ENCODE data around the gene FNDC3B. TPM values are rescaled to one million over a fixed set of nuclear protein-coding genes. Genes with fewer than 3 reads are reported as not detected.

Gene FNDC3B
- total RNA-seq, 5 donors from 2014 or later (not counting 1 experiment from before 2014, with no cell fraction given), result 18.1 to 46.5 (median 23.5) TPM

GRCh38 chr3:172129850-172130716, 90.7 kb downstream of the FNDC3B start:
- DNase-seq, result peak in 31 of 35 experiments; percentile 10 to 71 (median 39)
- H3K4me3 ChIP-seq (ENCODE audit: control insufficient read depth in 1 of 2, extremely low read depth in 1 of 2, low read length in 1 of 2), result no peak overlapping the region
- H3K27me3 Mint-ChIP-seq, result no peaks in the 10 kb centered on the region
- peak overlapping the region; percentile 76 for H3K27ac ChIP-seq (ENCODE audit: low read length)
- CTCF ChIA-PET, result no interaction called here
- peak overlapping the region; percentile 9 to 79 for H3K27ac Mint-ChIP-seq
- no peaks in the 10 kb centered on the region for H3K27me3 ChIP-seq (replicated peaks in 1 of 2; ENCODE audit: control insufficient read depth in 2 of 2, extremely low read depth in 1 of 2, insufficient read depth in 2 of 2, low read length in 1 of 2)
- H3K9me3 Mint-ChIP-seq, result no peaks in the 10 kb centered on the region
- peak; percentile 48 to 73 (median 57) for ATAC-seq (replicated peaks in 1 of 4)
- H3K4me1 ChIP-seq (ENCODE audit: control insufficient read depth in 1 of 2, extremely low read depth in 1 of 2, insufficient read depth in 2 of 2, low read length in 2 of 2), result peaks cover 2 to 17% of the 10 kb centered on the region in 2 experiments
- peak overlapping the region in 2 of 3 donors; percentile 4 to 29 for H3K4me3 Mint-ChIP-seq
- POLR2A ChIA-PET, result interaction anchor here in 1 of 2 donors (0.6 to 1.6 kb wide), 2 partner anchors 12 to 535 kb away, joined by 3 to 5 read pairs; no protein-coding TSS in a partner anchor
- H3K4me1 Mint-ChIP-seq, result peaks cover 54 to 65% (median 55%) of the 10 kb centered on the region in 3 donors
- WGBS (ENCODE audit: insufficient coverage), result 52% methylated on average over 9 of the region's 16 CpGs
- no peaks in the 10 kb centered on the region for H3K36me3 ChIP-seq (ENCODE audit: control insufficient read depth in 2 of 2, extremely low read depth in 1 of 2, insufficient read depth in 1 of 2, low read length in 1 of 2)
- peaks cover 24% of the 10 kb centered on the region for H3K36me3 Mint-ChIP-seq
- H3K9me3 ChIP-seq, result no peaks in the 10 kb centered on the region

- Mint-ChIP-seq H3K4me3 (peak overlapping the region in 1 of 3 donors; percentile 29), H3K4me1 (peaks cover 55 to 71% (median 61%) of the 10 kb centered on the region in 3 donors), H3K9me3 (no peaks in the 10 kb centered on the region), H3K27ac (peak overlapping the region in 1 of 2 donors; percentile 79), H3K27me3 (no peaks in the 10 kb centered on the region), H3K36me3 (peaks cover 19% of the 10 kb centered on the region)
- H3K4me1 ChIP-seq (ENCODE audit: control insufficient read depth in 1 of 2, extremely low read depth in 1 of 2, insufficient read depth in 2 of 2, low read length in 2 of 2), result peaks cover 2 to 20% of the 10 kb centered on the region in 2 experiments
- no peaks in the 10 kb centered on the region for H3K9me3 ChIP-seq
- DNase-seq (no peak), ATAC-seq (replicated peaks in 1 of 4) (no peak)
- no peaks in the 10 kb centered on the region for H3K36me3 ChIP-seq (ENCODE audit: control insufficient read depth in 2 of 2, extremely low read depth in 1 of 2, insufficient read depth in 1 of 2, low read length in 1 of 2)
- no peaks in the 10 kb centered on the region for H3K27me3 ChIP-seq (replicated peaks in 1 of 2; ENCODE audit: control insufficient read depth in 2 of 2, extremely low read depth in 1 of 2, insufficient read depth in 2 of 2, low read length in 1 of 2)
- POLR2A ChIA-PET, result interaction anchor here (0.7 to 1.6 kb wide), 2 partner anchors 11 to 75 kb away, joined by 5 read pairs; no protein-coding TSS in a partner anchor
- no CpG with 5 or more reads among the region's 2 CpGs for WGBS (ENCODE audit: insufficient coverage)
- no peak overlapping the region for H3K4me3 ChIP-seq (ENCODE audit: control insufficient read depth in 1 of 2, extremely low read depth in 1 of 2, low read length in 1 of 2)
- CTCF ChIA-PET, result interaction anchor here in 1 of 2 donors (0.7 kb wide), 1 partner anchor 78 kb away, joined by 5 read pairs; no protein-coding TSS in a partner anchor
- peak overlapping the region; percentile 76 for H3K27ac ChIP-seq (ENCODE audit: low read length)
Observed at GRCh38 chr3:172130717-172131050, 91.3 kb downstream of the FNDC3B start.

- no peak overlapping the region for H3K4me3 ChIP-seq (ENCODE audit: control insufficient read depth in 1 of 2, extremely low read depth in 1 of 2, low read length in 1 of 2)
- CTCF ChIA-PET, result interaction anchor here in 1 of 2 donors (0.7 kb wide), 2 partner anchors 43 to 61 kb away, joined by 3 to 5 read pairs; no protein-coding TSS in a partner anchor
- H3K27me3 Mint-ChIP-seq, result no peaks in the 10 kb centered on the region
- H3K36me3 ChIP-seq (ENCODE audit: control insufficient read depth in 2 of 2, extremely low read depth in 1 of 2, insufficient read depth in 1 of 2, low read length in 1 of 2), result no peaks in the 10 kb centered on the region
- DNase-seq (no peak), ATAC-seq (replicated peaks in 1 of 4) (no peak)
- peaks cover 2 to 20% of the 10 kb centered on the region in 2 experiments for H3K4me1 ChIP-seq (ENCODE audit: control insufficient read depth in 1 of 2, extremely low read depth in 1 of 2, insufficient read depth in 2 of 2, low read length in 2 of 2)
- no peaks in the 10 kb centered on the region for H3K27me3 ChIP-seq (replicated peaks in 1 of 2; ENCODE audit: control insufficient read depth in 2 of 2, extremely low read depth in 1 of 2, insufficient read depth in 2 of 2, low read length in 1 of 2)
- WGBS (ENCODE audit: insufficient coverage), result 71% methylated on average over 1 of the region's 1 CpG
- no peaks in the 10 kb centered on the region for H3K9me3 Mint-ChIP-seq
- H3K4me1 Mint-ChIP-seq, result peaks cover 57 to 72% (median 62%) of the 10 kb centered on the region in 3 donors
- peak overlapping the region; percentile 3 for H3K27ac ChIP-seq (ENCODE audit: low read length)
- H3K36me3 Mint-ChIP-seq, result peaks cover 17% of the 10 kb centered on the region
- peak overlapping the region in 1 of 3 donors; percentile 3 for H3K4me3 Mint-ChIP-seq
- H3K27ac Mint-ChIP-seq, result peak overlapping the region; percentile 42 to 73
- H3K9me3 ChIP-seq, result no peaks in the 10 kb centered on the region
- POLR2A ChIA-PET, result interaction anchor here (0.5 to 1.6 kb wide), 3 partner anchors 10 to 94 kb away, joined by 3 to 6 read pairs (median 5); no protein-coding TSS in a partner anchor
Observed at GRCh38 chr3:172131746-172132145, 92.4 kb downstream of the FNDC3B start.

- H3K9me3 Mint-ChIP-seq, result no peaks in the 10 kb centered on the region
- ATAC-seq (replicated peaks in 1 of 4) (peak; percentile 28 to 71 (median 58)), DNase-seq (peak in 11 of 35 experiments; percentile 8 to 52 (median 14))
- Histone ChIP-seq H3K27me3 (replicated peaks in 1 of 2; ENCODE audit: control insufficient read depth in 2 of 2, extremely low read depth in 1 of 2, insufficient read depth in 2 of 2, low read length in 1 of 2) (no peaks in the 10 kb centered on the region), H3K36me3 (ENCODE audit: control insufficient read depth in 2 of 2, extremely low read depth in 1 of 2, insufficient read depth in 1 of 2, low read length in 1 of 2) (no peaks in the 10 kb centered on the region), H3K27ac (ENCODE audit: low read length) (peak overlapping the region; percentile 3), H3K4me1 (ENCODE audit: control insufficient read depth in 1 of 2, extremely low read depth in 1 of 2, insufficient read depth in 2 of 2, low read length in 2 of 2) (peaks cover 4 to 23% of the 10 kb centered on the region in 2 experiments), H3K4me3 (ENCODE audit: control insufficient read depth in 1 of 2, extremely low read depth in 1 of 2, low read length in 1 of 2) (no peak overlapping the region), H3K9me3 (no peaks in the 10 kb centered on the region)
- peaks cover 55 to 72% (median 62%) of the 10 kb centered on the region in 3 donors for H3K4me1 Mint-ChIP-seq
- peaks cover 14% of the 10 kb centered on the region for H3K36me3 Mint-ChIP-seq
- ChIA-PET CTCF (interaction anchor here in 1 of 2 donors (0.8 kb wide), 1 partner anchor 25 kb away, joined by 3 read pairs; no protein-coding TSS in a partner anchor), POLR2A (interaction anchor here in 1 of 2 donors (0.6 kb wide), 1 partner anchor 46 kb away, joined by 4 read pairs; no protein-coding TSS in a partner anchor)
- peak overlapping the region in 1 of 3 donors; percentile 3 for H3K4me3 Mint-ChIP-seq
- no peaks in the 10 kb centered on the region for H3K27me3 Mint-ChIP-seq
- WGBS (ENCODE audit: insufficient coverage), result 30% methylated on average over 3 of the region's 4 CpGs
- peak overlapping the region; percentile 42 to 73 for H3K27ac Mint-ChIP-seq
Observed at GRCh38 chr3:172132159-172132586, 92.8 kb downstream of the FNDC3B start.

- WGBS (ENCODE audit: insufficient coverage), result no CpG with 5 or more reads among the region's 3 CpGs
- H3K27ac ChIP-seq (ENCODE audit: low read length), result peak overlapping the region; percentile 3
- no peaks in the 10 kb centered on the region for H3K9me3 ChIP-seq
- no peak overlapping the region for H3K4me3 Mint-ChIP-seq
- no peak overlapping the region for H3K4me3 ChIP-seq (ENCODE audit: control insufficient read depth in 1 of 2, extremely low read depth in 1 of 2, low read length in 1 of 2)
- no peaks in the 10 kb centered on the region for H3K9me3 Mint-ChIP-seq
- H3K36me3 Mint-ChIP-seq, result peaks cover 14% of the 10 kb centered on the region
- H3K36me3 ChIP-seq (ENCODE audit: control insufficient read depth in 2 of 2, extremely low read depth in 1 of 2, insufficient read depth in 1 of 2, low read length in 1 of 2), result no peaks in the 10 kb centered on the region
- DNase-seq (no peak), ATAC-seq (replicated peaks in 1 of 4) (no peak)
- no peaks in the 10 kb centered on the region for H3K27me3 Mint-ChIP-seq
- ChIA-PET CTCF (interaction anchor here in 1 of 2 donors (0.8 kb wide), 1 partner anchor 26 kb away, joined by 3 read pairs; no protein-coding TSS in a partner anchor), POLR2A (interaction anchor here in 1 of 2 donors (0.6 kb wide), 2 partner anchors 47 to 853 kb away, joined by 3 to 4 read pairs; no protein-coding TSS in a partner anchor)
- H3K27ac Mint-ChIP-seq, result peak overlapping the region; percentile 73 to 84
- peaks cover 4 to 25% of the 10 kb centered on the region in 2 experiments for H3K4me1 ChIP-seq (ENCODE audit: control insufficient read depth in 1 of 2, extremely low read depth in 1 of 2, insufficient read depth in 2 of 2, low read length in 2 of 2)
- no peaks in the 10 kb centered on the region for H3K27me3 ChIP-seq (replicated peaks in 1 of 2; ENCODE audit: control insufficient read depth in 2 of 2, extremely low read depth in 1 of 2, insufficient read depth in 2 of 2, low read length in 1 of 2)
- H3K4me1 Mint-ChIP-seq, result peaks cover 61 to 76% (median 66%) of the 10 kb centered on the region in 3 donors
Observed at GRCh38 chr3:172132721-172133311, 93.4 kb downstream of the FNDC3B start.

Measured in T-cell (primary cell).